Measurements from ENCODE around the gene AK1.
A peak's percentile ranks its signal among the peaks of the same experiment; 100 is the strongest.

The AK1 gene, protein sequence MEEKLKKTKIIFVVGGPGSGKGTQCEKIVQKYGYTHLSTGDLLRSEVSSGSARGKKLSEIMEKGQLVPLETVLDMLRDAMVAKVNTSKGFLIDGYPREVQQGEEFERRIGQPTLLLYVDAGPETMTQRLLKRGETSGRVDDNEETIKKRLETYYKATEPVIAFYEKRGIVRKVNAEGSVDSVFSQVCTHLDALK

DNA sequence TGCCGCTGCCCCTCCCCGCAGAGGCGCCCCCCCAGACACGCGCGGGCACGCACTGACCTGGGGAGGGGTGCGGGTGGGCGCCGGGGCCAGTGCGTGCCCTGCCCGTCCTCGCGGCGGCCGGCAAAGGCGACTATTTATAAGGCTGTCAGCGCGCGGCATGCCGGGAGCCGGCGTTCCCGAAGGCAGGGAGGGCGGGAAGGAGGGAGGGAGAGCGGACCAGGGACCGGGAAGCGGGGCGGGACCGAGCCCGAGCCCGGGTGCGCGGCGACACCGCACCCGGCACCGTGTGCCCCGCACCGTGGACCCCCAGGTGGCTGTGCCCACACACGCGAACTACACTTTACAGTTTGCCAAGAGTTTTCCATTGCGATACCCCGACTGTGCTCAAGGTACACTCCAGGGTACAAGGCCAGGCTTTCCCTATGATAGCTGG is at the start of gene AK1:
AK1 (minus strand) TSS at position 110 of the 433 bp plus-strand sequence. CDS start 3,058 bp downstream, outside the sequence.
- DNase-seq, result no peak

DNA sequence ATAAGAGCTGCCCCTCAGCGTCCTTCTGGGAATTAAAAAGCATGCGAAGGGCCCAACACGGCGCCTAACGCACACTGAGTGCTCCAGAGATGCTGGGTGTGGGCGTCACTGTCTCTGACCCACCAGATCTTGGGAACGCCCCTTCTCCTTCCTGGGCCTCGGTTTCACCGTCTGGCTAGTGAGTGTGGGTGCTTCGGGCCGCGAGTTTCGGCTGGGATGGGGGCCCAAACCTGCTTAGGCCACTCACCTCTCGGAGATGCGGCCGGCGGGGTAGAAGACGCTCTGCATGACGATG is 49.4 kb upstream of the AK1 start:
- DNase-seq, result no peak

DNA sequence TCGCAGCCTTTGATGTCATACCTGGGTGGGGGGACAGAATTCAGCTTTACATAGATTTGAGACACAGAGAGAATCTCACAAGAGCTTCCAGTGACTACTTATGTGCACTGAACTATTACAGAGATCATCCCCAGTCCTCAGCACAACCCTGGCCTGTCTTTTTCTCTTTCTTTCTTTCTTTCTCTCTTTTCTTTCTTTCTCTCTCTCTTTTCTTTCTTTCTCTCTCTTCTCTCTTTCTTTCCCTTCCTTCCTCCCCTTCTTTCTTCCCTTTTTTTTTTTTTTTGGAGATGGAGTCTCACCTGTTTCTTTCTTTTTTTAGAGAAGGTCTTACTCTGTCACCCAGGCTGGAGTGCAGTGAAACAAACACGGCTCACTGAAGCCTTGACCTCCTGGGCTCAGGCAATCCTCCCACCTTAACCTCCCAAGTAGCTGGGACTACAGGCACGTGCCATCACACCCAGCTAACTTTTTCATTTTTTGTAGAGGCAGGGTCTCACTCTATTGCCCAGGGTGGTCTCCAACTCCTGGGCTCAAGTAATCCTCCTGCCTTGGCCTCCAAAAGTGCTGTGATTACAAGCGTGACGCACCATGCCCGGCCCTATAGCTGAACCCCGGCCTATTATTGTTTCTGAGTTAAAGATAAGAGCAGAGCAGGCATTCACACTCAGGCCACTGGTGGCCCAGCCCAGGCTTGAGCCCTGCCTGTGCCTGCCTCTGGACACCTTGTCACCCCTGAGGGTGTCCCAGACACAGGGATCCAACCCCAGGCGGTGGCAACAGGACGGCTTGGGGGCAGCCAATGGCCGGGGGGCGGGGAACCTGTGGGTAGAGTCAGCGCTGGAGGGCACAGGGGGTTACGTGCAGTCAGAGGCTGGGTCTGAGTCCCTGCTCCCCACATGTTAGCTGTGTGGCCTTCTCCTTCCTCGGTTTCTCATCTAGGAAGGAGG is 48.8 kb upstream of the AK1 start:
- DNase-seq, result no peak

GRCh38 chr9:127924736-127925444 is 47.4 kb upstream of the AK1 start:
- no peak for DNase-seq

DNA sequence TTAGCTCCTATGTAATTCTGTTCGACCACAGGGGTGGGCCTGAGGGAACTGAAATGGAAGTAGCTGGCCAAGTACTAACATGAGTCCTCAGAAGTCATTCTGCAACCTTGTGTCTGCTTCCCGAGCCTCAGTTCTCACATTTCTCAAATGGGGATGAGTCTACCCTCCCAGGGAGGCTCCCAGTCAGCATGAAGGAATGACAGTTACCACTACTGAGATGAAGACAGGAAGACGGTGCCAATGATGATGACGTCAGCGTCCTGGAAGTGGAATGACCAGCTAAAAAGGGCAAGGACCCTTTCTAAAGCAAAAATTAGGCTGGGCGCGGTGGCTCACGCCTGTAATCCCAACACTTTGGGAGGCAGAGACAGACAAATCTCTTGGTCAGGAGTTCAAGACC is 46.3 kb upstream of the AK1 start:
- DNase-seq, result no peak

- no peak for DNase-seq
These were observed 45.6 kb upstream of the AK1 start for GRCh38 chr9:127923046-127923445.

DNA sequence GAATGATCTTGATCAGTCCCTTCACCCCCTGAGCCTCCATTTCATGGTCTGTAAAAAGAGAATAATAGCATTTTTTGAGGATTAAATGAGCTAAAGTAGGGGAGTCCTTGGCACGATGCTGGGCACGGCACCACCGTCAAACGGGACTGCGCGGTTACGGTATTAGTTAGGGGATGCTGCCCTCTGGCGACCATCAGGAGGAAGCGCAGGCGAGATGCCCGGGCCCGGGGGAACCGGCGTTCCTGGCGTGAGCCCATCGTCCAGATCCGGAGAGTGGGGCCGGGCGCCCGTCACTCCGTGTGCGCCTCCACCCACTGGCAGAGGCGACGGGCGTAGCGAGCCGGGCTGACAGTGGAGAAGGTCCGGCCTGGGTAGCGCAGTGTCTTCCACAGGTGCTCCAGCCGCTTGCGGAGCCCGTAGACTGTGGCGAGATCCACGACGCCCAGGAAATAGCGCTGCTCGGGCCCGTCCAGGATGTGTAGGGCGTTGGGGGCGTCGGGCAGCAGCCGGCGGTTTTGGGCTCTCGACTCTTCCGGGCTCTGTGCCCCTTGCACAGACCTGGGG is 44.2 kb upstream of the AK1 start:
- DNase-seq, result no peak

DNA sequence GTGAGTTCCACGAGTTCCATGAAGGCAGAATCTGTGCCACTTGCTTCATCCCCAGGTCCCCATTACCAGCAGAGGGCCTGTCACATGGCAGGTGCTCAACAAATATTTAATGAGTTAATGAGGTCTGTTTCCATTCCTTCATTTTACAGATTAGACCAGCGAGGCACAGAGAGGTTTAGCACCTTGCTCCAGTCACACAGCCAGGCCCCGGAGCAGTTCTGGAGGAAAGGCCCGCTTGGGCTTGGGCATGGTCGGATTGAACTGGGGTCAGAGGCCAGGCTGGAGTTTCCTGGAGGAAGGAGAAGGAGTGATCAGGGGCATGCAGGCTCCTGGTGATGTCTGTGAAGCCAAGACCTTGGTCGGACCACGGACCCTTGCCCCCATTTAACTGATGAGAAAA is 43.3 kb upstream of the AK1 start:
- DNase-seq, result no peak

- DNase-seq, result peak; percentile 75
These were observed 41.9 kb upstream of the AK1 start for GRCh38 chr9:127919253-127919815.

DNA sequence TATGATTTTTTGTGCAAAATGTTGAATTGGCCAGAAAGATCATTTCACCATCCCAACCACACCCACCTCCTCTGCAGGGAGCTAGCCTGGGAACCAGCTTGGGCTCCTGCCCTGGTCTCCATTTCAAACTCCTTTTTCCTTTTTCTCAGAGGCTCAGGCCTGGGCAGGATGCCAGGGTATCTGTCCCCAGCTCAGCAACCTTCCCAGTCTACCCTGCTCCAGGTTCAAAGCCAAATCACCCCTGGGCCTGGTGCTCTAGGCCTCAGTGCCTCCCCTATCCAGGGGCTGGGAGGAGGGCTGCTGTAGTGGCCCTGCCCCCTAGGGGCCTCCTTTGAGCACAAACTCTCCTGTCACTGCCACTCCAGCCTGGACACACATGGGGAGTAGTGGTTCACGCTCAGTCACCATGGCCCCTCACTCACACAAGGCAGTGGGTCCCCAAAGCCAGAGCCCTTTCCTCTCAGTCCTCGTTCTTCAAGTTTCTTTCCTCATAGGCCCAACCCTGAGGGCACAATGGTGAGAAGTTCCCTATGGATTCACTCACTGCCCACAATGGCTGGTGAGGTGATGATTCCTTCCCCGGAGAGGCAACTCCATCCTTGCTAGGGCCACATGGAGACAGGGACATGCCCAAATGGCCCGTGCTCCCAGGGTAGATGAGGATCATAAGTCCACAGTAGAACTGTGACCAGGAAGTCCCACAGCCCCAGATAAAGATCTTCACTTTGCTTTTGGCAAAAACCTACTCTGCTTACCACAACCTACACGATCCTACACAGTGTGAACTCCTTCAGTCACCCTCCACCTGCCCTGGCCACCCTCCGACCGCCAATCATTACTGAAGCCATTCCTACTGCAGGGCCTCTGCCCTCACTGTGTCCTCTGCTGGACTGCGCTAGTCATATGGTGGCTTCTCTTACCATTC is 41.0 kb upstream of the AK1 start:
- DNase-seq, result peak; percentile 8

DNA sequence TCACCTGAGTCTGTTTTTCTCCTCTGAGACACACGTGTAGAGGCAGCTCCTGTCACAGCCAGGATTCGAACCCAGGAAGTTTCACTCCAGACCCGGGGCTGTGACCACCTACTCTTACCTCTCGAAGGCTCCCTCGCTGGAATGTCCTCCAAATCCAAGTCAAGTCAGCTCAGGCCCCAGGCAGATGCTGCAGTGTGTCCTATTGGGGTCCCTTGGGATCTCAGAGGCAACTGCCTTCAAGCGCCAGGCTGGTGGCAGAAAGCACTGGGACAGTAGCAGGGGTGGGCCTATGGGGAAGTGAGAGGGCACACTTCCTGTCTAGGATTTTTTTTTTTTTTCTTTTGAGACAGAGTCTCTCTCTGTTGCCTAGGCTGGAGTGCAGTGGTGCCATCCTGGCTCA is 40.1 kb upstream of the AK1 start:
- DNase-seq, result peak; percentile 12

DNA sequence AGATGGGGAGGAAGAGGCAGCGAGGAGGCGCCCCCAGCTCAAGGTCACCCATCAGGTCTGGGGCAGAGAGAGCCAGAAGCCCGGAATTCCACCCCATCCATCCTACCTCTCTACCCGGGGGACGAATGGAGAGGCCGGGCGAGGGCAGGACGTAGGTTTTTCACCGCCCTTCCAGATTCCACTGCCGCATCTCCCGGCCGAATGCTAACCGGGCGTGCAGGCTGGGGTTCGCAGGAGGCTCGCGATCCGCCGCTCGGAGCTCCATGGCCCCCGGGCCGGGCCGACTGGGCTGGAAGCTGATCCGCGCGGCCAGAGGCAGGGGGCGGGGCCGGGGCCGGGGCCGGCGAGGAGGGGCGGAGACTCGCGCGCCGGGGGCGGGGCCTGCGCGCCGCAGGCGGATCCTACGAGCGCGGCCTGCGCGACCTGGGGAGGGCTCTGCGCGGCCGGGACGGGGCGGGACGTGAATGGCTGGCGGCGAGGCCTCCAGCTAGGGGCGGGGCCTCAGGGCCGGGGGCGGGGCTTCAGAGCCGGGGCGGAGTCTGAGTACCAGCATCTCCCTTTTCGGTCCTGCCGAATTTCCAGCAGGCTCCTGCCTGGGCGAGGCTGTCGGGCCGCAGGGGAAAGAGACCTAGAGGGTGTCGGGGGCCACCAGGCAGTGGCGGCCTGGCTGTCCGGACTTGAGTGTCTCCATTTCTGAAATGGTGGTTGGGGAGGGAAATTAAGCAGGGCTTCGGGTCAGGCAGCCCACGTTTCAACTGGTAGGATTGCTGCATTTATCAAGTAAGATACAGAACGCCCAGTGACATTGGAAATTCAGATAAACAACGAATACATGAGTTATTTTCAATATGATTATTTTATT is 39.5 kb upstream of the AK1 start, which contains the start of gene ST6GALNAC4:
ST6GALNAC4 (minus strand) TSS at position 322 of the 862 bp plus-strand sequence. CDS start 622 bp downstream, outside the sequence.
- DNase-seq, result peak; percentile 70

GRCh38 chr9:127915801-127916719 is 38.6 kb upstream of the AK1 start:
- DNase-seq, result peak; percentile 10

- DNase-seq, result no peak
These were observed 37.9 kb upstream of the AK1 start for GRCh38 chr9:127915325-127915752.

DNA sequence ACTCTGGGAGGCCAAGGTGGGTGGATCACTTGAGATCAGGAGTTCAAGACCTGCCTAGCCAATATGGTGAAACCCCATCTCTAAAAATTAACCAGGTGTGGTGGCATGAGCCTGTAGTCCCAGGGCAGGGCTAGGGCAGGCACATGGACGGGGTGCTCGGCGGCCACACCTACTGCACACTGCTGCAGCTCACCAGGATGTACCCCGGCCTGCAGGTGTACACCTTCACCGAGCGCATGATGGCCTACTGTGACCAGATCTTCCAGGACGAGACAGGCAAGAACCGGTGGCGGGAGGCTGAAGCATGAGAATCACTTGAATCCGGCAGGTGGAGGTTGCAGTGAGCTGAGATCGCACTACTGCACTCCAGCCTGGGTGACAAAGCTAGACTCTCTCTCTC is 36.2 kb upstream of the AK1 start:
- no peak for DNase-seq

DNA sequence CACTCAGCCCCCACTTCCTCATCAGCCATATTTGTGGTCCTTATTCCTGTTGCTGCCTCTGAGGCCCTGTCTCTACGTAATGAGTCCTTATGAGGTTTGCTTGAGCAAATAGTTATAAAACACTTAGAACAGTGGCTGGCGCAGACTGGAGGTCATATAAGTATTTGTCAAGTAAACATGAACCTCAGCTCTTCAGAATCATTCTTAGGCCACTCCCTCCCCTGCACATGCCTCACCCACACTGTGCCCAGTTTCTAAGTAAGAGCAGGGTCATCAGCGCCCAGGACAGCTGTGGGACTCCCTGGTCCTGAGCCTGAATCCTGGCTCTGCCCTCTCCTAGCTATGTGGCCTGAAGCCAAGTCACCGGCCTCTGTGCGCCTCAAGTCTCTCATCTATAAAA is 35.4 kb upstream of the AK1 start:
- DNase-seq, result no peak

- DNase-seq, result no peak
These were observed 34.8 kb upstream of the AK1 start for GRCh38 chr9:127912296-127912695.

GRCh38 chr9:127910613-127911205 is 33.2 kb upstream of the AK1 start:
- DNase-seq, result no peak

- DNase-seq, result no peak
These were observed 32.4 kb upstream of the AK1 start for GRCh38 chr9:127909839-127910273.
